Measurements from ENCODE around the gene RNU7-1. TPM values are rescaled to one million over a fixed set of nuclear protein-coding genes. Genes with fewer than 3 reads are reported as not detected.
A peak's percentile ranks its signal among the peaks of the same experiment; 100 is the strongest.

Gene RNU7-1
- total and polyA plus RNA-seq, 10 of the 15 experiments (the other 5 are each of a cell fraction or from before 2014, with no cell fraction given), result not detected

DNA sequence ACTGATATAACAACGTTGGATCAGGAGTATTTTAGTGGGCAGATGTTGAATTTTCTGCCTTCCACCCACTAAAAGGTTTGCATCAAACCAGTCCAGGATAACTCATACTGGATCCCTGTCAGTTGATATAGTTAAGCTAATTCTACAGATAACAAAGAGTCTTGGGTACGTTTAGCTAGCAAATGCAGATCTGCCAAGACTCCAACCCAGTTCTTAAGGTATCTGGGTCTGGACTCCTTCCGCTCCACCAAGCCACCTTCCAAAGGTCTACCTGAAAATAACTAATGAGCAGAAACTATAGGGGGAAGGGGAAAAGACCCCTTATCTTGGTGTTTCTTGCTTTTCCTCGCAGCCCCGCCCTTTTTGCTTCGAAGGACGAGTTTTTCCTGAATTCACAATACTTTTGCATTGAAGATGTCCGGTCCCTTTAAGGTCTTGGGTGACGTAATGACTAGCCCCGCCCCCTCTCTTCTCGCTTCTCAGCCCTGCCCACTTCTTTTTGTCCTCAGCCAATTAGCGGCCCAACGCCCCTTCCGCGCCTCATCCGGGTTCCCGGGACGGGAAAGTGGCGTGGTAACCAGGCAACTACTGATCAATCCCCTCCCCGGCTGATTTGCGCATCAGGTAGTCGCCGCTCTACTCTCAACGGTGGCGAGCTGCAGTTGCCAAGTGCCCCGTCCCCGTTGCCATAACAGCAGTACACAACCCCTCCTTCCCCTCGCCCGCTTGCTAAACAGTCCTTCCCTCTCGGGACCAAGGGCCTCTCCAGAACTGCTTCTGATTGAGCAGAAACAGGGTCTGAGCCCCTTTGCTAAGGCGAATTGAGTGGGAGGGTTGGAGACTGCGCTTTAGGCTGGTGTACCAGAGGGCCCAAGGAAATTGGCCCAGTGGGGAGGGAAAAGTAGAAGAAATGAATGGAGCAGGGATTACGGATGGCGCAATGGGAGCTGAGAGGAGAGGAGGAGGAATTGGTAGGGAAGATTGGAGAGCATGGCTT, 39.0 kb upstream of the RNU7-1 start, which contains the start of gene LRRC23 (continued):
- TF ChIP-seq, protein P1, sequence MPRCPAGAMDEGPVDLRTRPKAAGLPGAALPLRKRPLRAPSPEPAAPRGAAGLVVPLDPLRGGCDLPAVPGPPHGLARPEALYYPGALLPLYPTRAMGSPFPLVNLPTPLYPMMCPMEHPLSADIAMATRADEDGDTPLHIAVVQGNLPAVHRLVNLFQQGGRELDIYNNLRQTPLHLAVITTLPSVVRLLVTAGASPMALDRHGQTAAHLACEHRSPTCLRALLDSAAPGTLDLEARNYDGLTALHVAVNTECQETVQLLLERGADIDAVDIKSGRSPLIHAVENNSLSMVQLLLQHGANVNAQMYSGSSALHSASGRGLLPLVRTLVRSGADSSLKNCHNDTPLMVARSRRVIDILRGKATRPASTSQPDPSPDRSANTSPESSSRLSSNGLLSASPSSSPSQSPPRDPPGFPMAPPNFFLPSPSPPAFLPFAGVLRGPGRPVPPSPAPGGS (IDR thresholded peaks at IDR 0.05; ENCODE audit: borderline replicate concordance, insufficient read depth, low read depth, low read length, poor library complexity, severe bottlenecking), result no peak
- TF ChIP-seq, protein P2, sequence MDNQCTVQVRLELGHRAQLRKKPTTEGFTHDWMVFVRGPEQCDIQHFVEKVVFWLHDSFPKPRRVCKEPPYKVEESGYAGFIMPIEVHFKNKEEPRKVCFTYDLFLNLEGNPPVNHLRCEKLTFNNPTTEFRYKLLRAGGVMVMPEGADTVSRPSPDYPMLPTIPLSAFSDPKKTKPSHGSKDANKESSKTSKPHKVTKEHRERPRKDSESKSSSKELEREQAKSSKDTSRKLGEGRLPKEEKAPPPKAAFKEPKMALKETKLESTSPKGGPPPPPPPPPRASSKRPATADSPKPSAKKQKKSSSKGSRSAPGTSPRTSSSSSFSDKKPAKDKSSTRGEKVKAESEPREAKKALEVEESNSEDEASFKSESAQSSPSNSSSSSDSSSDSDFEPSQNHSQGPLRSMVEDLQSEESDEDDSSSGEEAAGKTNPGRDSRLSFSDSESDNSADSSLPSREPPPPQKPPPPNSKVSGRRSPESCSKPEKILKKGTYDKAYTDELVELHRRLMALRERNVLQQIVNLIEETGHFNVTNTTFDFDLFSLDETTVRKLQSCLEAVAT (IDR thresholded peaks at IDR 0.05), result peak; percentile 50; the same call in 1 of the 2 replicates
- TF ChIP-seq MTA3 (IDR thresholded peaks at IDR 0.05; ENCODE audit: borderline replicate concordance, low read length), result no peak
- no peak for TF ChIP-seq ESRRA (IDR thresholded peaks at IDR 0.05; ENCODE audit: low read length)
- TF ChIP-seq RELB (IDR thresholded peaks at IDR 0.05; ENCODE audit: low read depth), result peak; percentile 86; the same call in 1 of the 2 replicates
- TF ChIP-seq ATF3 (IDR thresholded peaks at IDR 0.05; ENCODE audit: borderline replicate concordance, extremely low read depth, low read depth, low read length), result no peak
- TF ChIP-seq SMC3 (IDR thresholded peaks at IDR 0.05; ENCODE audit: borderline replicate concordance, low read length), result no peak
- no peak for TF ChIP-seq GATAD2B (conservative IDR thresholded peaks at IDR 0.05; ENCODE audit: low read depth)
- no peak; a peak in 1 of 4 replicates for TF ChIP-seq IKZF2 (IDR thresholded peaks at IDR 0.05)

Measured in GM12878 (cell line).